GM23338 (cell line): ENCODE data around the gene PLIN5. TPM values are rescaled to one million over a fixed set of nuclear protein-coding genes. Genes with fewer than 3 reads are reported as not detected.

Experiments used
- ATAC-seq: fragments of 200-7000 bp; cut with Tn5 transposase; 3 replicates; pipeline ENCODE4 v1.9.1; 2020
- DNase-seq: peaks from one replicate; pipeline ENCODE4 v3.0.0-alpha.2; 2015; ENCODE audit warnings: low spot score
- H2AFZ ChIP-seq: fragments of 200-600 bp; sonication (generic); 2 replicates; pipeline ENCODE4 v1.8.0; 2016; ENCODE audit warnings: antibody characterized with exemption, mild to moderate bottlenecking, moderate library complexity
- H3F3A ChIP-seq: fragments of 200-600 bp; sonication (generic); replicated peaks from 2 replicates; pipeline ENCODE4 v1.8.0; 2017; ENCODE audit warnings: antibody characterized with exemption, mixed run types, low read depth
- H3K27ac ChIP-seq: fragments of 200-600 bp; sonication (generic); 2 replicates; pipeline ENCODE4 v1.6.1; 2016; ENCODE audit warnings: low read depth
- H3K27me3 ChIP-seq: fragments of 200-600 bp; sonication (generic); 2 replicates; pipeline ENCODE4 v1.8.0; 2016; ENCODE audit warnings: mild to moderate bottlenecking, mixed run types, moderate library complexity; ENCODE audit not compliant: insufficient read depth
- H3K36me3 ChIP-seq: fragments of 200-600 bp; sonication (generic); 2 replicates; pipeline ENCODE4 v1.8.0; 2016; ENCODE audit warnings: mild to moderate bottlenecking; ENCODE audit not compliant: insufficient read depth
- H3K4me1 ChIP-seq: fragments of 200-600 bp; sonication (generic); 2 replicates; pipeline ENCODE4 v1.8.0; 2016; ENCODE audit warnings: mild to moderate bottlenecking, moderate library complexity; ENCODE audit not compliant: insufficient read depth
- H3K4me2 ChIP-seq: fragments of 200-600 bp; sonication (generic); 2 replicates; pipeline ENCODE4 v1.7.1; 2017; ENCODE audit warnings: mixed run types
- H3K4me3 ChIP-seq: fragments of 200-600 bp; sonication (generic); 2 replicates; pipeline ENCODE4 v1.6.1; 2016; ENCODE audit warnings: mixed run types
- H3K79me2 ChIP-seq: fragments of 200-600 bp; sonication (generic); replicated peaks from 2 replicates; pipeline ENCODE4 v1.8.0; 2017; ENCODE audit warnings: mild to moderate bottlenecking; ENCODE audit not compliant: insufficient read depth
- H3K9me2 ChIP-seq: fragments of 200-600 bp; sonication (generic); 2 replicates; pipeline ENCODE4 v1.8.0; 2017; ENCODE audit not compliant: insufficient read depth
- H4K20me1 ChIP-seq: fragments of 200-600 bp; sonication (generic); replicated peaks from 2 replicates; pipeline ENCODE4 v1.8.0; 2017; ENCODE audit warnings: mild to moderate bottlenecking; ENCODE audit not compliant: insufficient read depth
- H3K27ac Mint-ChIP-seq: 2 replicates; pipeline ENCODE4 v1.8.0; 2020; ENCODE audit warnings: inconsistent platforms, mild to moderate bottlenecking, moderate library complexity, mixed read lengths
- H3K27me3 Mint-ChIP-seq: 3 replicates; pipeline ENCODE4 v1.8.0; 2022; ENCODE audit warnings: low read depth, mild to moderate bottlenecking, moderate library complexity, mixed read lengths, inconsistent platforms; ENCODE audit not compliant: insufficient read depth, poor library complexity
- H3K36me3 Mint-ChIP-seq: 3 replicates; pipeline ENCODE4 v1.8.0; 2021; ENCODE audit warnings: low read depth, mild to moderate bottlenecking, inconsistent platforms, moderate library complexity, mixed read lengths
- H3K4me1 Mint-ChIP-seq: 3 replicates; pipeline ENCODE4 v1.8.0; 2020; ENCODE audit warnings: mild to moderate bottlenecking, inconsistent platforms, mixed read lengths
- H3K4me3 Mint-ChIP-seq: 3 replicates; pipeline ENCODE4 v1.8.0; 2021; ENCODE audit warnings: moderate library complexity, mild to moderate bottlenecking, inconsistent platforms, mixed read lengths
- H3K9me3 Mint-ChIP-seq: 3 replicates; pipeline ENCODE4 v1.8.0; 2020; ENCODE audit warnings: moderate library complexity, mild to moderate bottlenecking, inconsistent platforms, mixed read lengths
- POLR2AphosphoS5 ChIP-seq: IDR thresholded peaks from 2 replicates; pipeline ENCODE4 v1.6.1; 2016; ENCODE audit warnings: antibody characterized with exemption, low read depth
- polyA plus RNA-seq: library from polyadenylated mRNA; unstranded; fragments of >200 nt; fragmentation: Nextera tagmentation; extraction: Ambion mirVana; gene quantifications from 2 replicates; pipeline ENCODE4 v1.2.1, GENCODE V29; 2016
- total RNA-seq: library from RNA; depleted of rRNA; stranded (reverse); fragments of >200 nt; shearing (Covaris generic); gene quantifications from 2 replicates; pipeline ENCODE4 v1.2.3, GENCODE V29; 2014
- TF ChIP-seq, protein P1 (sequence below): fragments of 250-450 bp; sonication (Bioruptor Pico); IDR thresholded peaks from 2 replicates; pipeline ENCODE4 v1.5.0; 2020; ENCODE audit warnings: mild to moderate bottlenecking, moderate library complexity
- TF ChIP-seq, protein P2 (sequence below), 2 experiments: fragments of 200-600 bp in 1 of 2; sonication (generic) in 1 of 2; conservative IDR thresholded peaks; 2 replicates each; pipeline versions ENCODE4 v1.5.1 to v1.6.1; 2016 to 2017; ENCODE audit warnings: antibody characterized with exemption in 2 of 2, low read depth in 2 of 2, mild to moderate bottlenecking in 2 of 2, moderate library complexity in 1 of 2

PLIN5 gene
- total and polyA plus RNA-seq, 2 experiments from 2014 or later: 1.9 to 3.5 TPM

- TF ChIP-seq, protein P1, sequence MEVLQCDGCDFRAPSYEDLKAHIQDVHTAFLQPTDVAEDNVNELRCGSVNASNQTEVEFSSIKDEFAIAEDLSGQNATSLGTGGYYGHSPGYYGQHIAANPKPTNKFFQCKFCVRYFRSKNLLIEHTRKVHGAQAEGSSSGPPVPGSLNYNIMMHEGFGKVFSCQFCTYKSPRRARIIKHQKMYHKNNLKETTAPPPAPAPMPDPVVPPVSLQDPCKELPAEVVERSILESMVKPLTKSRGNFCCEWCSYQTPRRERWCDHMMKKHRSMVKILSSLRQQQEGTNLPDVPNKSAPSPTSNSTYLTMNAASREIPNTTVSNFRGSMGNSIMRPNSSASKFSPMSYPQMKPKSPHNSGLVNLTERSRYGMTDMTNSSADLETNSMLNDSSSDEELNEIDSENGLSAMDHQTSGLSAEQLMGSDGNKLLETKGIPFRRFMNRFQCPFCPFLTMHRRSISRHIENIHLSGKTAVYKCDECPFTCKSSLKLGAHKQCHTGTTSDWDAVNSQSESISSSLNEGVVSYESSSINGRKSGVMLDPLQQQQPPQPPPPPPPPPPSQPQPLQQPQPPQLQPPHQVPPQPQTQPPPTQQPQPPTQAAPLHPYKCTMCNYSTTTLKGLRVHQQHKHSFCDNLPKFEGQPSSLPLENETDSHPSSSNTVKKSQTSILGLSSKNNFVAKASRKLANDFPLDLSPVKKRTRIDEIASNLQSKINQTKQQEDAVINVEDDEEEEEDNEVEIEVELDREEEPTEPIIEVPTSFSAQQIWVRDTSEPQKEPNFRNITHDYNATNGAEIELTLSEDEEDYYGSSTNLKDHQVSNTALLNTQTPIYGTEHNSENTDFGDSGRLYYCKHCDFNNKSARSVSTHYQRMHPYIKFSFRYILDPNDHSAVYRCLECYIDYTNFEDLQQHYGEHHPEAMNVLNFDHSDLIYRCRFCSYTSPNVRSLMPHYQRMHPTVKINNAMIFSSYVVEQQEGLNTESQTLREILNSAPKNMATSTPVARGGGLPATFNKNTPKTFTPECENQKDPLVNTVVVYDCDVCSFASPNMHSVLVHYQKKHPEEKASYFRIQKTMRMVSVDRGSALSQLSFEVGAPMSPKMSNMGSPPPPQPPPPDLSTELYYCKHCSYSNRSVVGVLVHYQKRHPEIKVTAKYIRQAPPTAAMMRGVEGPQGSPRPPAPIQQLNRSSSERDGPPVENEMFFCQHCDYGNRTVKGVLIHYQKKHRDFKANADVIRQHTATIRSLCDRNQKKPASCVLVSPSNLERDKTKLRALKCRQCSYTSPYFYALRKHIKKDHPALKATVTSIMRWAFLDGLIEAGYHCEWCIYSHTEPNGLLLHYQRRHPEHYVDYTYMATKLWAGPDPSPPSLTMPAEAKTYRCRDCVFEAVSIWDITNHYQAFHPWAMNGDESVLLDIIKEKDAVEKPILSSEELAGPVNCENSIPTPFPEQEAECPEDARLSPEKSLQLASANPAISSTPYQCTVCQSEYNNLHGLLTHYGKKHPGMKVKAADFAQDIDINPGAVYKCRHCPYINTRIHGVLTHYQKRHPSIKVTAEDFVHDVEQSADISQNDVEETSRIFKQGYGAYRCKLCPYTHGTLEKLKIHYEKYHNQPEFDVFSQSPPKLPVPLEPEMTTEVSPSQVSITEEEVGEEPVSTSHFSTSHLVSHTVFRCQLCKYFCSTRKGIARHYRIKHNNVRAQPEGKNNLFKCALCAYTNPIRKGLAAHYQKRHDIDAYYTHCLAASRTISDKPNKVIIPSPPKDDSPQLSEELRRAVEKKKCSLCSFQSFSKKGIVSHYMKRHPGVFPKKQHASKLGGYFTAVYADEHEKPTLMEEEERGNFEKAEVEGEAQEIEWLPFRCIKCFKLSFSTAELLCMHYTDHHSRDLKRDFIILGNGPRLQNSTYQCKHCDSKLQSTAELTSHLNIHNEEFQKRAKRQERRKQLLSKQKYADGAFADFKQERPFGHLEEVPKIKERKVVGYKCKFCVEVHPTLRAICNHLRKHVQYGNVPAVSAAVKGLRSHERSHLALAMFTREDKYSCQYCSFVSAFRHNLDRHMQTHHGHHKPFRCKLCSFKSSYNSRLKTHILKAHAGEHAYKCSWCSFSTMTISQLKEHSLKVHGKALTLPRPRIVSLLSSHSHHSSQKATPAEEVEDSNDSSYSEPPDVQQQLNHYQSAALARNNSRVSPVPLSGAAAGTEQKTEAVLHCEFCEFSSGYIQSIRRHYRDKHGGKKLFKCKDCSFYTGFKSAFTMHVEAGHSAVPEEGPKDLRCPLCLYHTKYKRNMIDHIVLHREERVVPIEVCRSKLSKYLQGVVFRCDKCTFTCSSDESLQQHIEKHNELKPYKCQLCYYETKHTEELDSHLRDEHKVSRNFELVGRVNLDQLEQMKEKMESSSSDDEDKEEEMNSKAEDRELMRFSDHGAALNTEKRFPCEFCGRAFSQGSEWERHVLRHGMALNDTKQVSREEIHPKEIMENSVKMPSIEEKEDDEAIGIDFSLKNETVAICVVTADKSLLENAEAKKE: no peak
Observed at GRCh38 chr19:4568886-4569285, 33.9 kb upstream of the PLIN5 start (continued).

- Histone ChIP-seq H3K27me3 (no peaks in the 10 kb centered on the region), H3K36me3 (no peaks in the 10 kb centered on the region), H2AFZ (no peak overlapping the region), H3K27ac (no peak overlapping the region), H3K79me2 (no peaks in the 10 kb centered on the region; the same call in 1 of the 2 replicates), H3K4me3 (no peak overlapping the region), H3K4me2 (no peak overlapping the region), H3F3A (0 out of 2 replicates have a peak, but pooled peaks cover 3% of the 10 kb centered on the region), H3K4me1 (no peaks in the 10 kb centered on the region), H3K9me2 (no peaks in the 10 kb centered on the region), H4K20me1 (peaks cover 12% of the 10 kb centered on the region)
- TF ChIP-seq, protein P2, sequence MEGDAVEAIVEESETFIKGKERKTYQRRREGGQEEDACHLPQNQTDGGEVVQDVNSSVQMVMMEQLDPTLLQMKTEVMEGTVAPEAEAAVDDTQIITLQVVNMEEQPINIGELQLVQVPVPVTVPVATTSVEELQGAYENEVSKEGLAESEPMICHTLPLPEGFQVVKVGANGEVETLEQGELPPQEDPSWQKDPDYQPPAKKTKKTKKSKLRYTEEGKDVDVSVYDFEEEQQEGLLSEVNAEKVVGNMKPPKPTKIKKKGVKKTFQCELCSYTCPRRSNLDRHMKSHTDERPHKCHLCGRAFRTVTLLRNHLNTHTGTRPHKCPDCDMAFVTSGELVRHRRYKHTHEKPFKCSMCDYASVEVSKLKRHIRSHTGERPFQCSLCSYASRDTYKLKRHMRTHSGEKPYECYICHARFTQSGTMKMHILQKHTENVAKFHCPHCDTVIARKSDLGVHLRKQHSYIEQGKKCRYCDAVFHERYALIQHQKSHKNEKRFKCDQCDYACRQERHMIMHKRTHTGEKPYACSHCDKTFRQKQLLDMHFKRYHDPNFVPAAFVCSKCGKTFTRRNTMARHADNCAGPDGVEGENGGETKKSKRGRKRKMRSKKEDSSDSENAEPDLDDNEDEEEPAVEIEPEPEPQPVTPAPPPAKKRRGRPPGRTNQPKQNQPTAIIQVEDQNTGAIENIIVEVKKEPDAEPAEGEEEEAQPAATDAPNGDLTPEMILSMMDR (conservative IDR thresholded peaks at IDR 0.05; ENCODE audit: low read depth in 2 of 2): peak; percentile 89 to 97
- no peak for TF ChIP-seq POLR2AphosphoS5
- Mint-ChIP-seq H3K27ac (no peak overlapping the region), H3K27me3 (peaks cover 5% of the 10 kb centered on the region), H3K4me3 (no peak overlapping the region), H3K4me1 (peaks cover 3% of the 10 kb centered on the region; the same call in 1 of the 3 replicates), H3K9me3 (no peaks in the 10 kb centered on the region), H3K36me3 (no peaks in the 10 kb centered on the region)
- peak; percentile 93 for ATAC-seq
- peak; percentile 91 for DNase-seq
Observed at GRCh38 chr19:4567584-4568071, 32.6 kb upstream of the PLIN5 start.
